Esophagus muscularis mucosa (tissue), 4 donors: Measurements from ENCODE around the gene ADAMTS16.

Source experiments
- CTCF ChIP-seq, 3 experiments: fragments of 200-600 bp in 2 of 3; fragments of 450-650 bp in 1 of 3; sonication (generic) in 2 of 3; IDR thresholded peaks; one replicate each; pipeline ENCODE4 v1.5.1; 2017 to 2019; ENCODE audit warnings: antibody characterized with exemption in 3 of 3, mild to moderate bottlenecking in 2 of 3, moderate library complexity in 1 of 3
- EP300 ChIP-seq: sonication (generic); formaldehyde crosslinking; IDR thresholded peaks from one replicate; pipeline ENCODE4 v1.6.1; 2017; ENCODE audit warnings: antibody characterized with exemption
- POLR2A ChIP-seq: fragments of 450-650 bp; IDR thresholded peaks from one replicate; pipeline ENCODE4 v1.6.1; 2017; ENCODE audit warnings: antibody characterized with exemption, moderate library complexity, mild to moderate bottlenecking, low read depth

- no peak for TF ChIP-seq CTCF (IDR thresholded peaks at IDR 0.05)
- TF ChIP-seq EP300, result no peak
- no peak for TF ChIP-seq POLR2A
Measured at GRCh38 chr5:5360941-5361520, 220.9 kb downstream of the ADAMTS16 start.
